Measurements from ENCODE around the gene GRB2.

DNA sequence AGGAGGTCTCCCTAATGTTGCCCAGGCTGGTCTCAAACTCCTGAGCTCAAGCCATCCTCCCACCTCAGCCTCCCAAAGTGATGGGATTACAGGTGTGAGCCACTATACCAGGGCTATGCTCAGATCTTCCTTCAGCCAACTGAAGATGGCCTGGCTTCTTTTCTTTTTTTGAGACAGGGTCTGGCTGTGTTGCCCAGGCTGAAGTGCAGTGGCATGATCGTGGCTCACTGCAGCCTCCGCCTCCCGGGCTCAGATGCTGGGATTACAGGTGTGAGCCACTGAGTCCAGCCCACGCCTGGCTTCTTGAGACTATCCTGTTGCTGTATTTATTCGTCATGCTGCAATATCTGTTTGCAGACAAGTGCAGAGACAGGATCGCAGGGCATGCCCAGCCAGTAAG lies 120.4 kb downstream of the GRB2 start:
- TF ChIP-seq, protein P1, sequence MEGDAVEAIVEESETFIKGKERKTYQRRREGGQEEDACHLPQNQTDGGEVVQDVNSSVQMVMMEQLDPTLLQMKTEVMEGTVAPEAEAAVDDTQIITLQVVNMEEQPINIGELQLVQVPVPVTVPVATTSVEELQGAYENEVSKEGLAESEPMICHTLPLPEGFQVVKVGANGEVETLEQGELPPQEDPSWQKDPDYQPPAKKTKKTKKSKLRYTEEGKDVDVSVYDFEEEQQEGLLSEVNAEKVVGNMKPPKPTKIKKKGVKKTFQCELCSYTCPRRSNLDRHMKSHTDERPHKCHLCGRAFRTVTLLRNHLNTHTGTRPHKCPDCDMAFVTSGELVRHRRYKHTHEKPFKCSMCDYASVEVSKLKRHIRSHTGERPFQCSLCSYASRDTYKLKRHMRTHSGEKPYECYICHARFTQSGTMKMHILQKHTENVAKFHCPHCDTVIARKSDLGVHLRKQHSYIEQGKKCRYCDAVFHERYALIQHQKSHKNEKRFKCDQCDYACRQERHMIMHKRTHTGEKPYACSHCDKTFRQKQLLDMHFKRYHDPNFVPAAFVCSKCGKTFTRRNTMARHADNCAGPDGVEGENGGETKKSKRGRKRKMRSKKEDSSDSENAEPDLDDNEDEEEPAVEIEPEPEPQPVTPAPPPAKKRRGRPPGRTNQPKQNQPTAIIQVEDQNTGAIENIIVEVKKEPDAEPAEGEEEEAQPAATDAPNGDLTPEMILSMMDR (IDR thresholded peaks at IDR 0.05 in 8 of 11, conservative IDR thresholded peaks at IDR 0.05 in 3 of 11), result no peak
- no peak for TF ChIP-seq POLR2A (IDR thresholded peaks at IDR 0.05)
- TF ChIP-seq POLR2AphosphoS5 (IDR thresholded peaks at IDR 0.05), result no peak

All from spleen (tissue), 7 donors.